HEK293T (cell line): ENCODE data around the gene IFRD2.

ENCODE experiments used
- ARNT ChIP-seq: fragments of 450-650 bp; IDR thresholded peaks from 2 replicates; pipeline ENCODE4 v1.6.1; 2017; ENCODE audit warnings: mild to moderate bottlenecking
- BHLHE40 ChIP-seq: fragments of 450-650 bp; IDR thresholded peaks from 2 replicates; pipeline ENCODE4 v1.6.1; 2016; ENCODE audit warnings: mild to moderate bottlenecking, moderate library complexity, borderline replicate concordance
- ELF4 ChIP-seq: fragments of 450-650 bp; IDR thresholded peaks from 2 replicates; pipeline ENCODE4 v1.6.1; 2017; ENCODE audit warnings: antibody characterized with exemption
- FOXA1 ChIP-seq: fragments of 450-650 bp; IDR thresholded peaks from 2 replicates; pipeline ENCODE4 v1.6.1; 2016; ENCODE audit warnings: mild to moderate bottlenecking
- FOXK2 ChIP-seq: fragments of 450-650 bp; IDR thresholded peaks from 2 replicates; pipeline ENCODE4 v1.6.1; 2016; ENCODE audit warnings: mild to moderate bottlenecking
- FOXM1 ChIP-seq: fragments of 450-650 bp; IDR thresholded peaks from 2 replicates; pipeline ENCODE4 v1.6.1; 2017; ENCODE audit warnings: mild to moderate bottlenecking, borderline replicate concordance
- HDGF ChIP-seq: fragments of 450-650 bp; IDR thresholded peaks from 2 replicates; pipeline ENCODE4 v1.6.1; 2017; ENCODE audit warnings: antibody characterized with exemption, borderline replicate concordance
- L3MBTL2 ChIP-seq: fragments of 450-650 bp; conservative IDR thresholded peaks from 2 replicates; pipeline ENCODE4 v1.6.1; 2016; ENCODE audit warnings: mild to moderate bottlenecking
- NFRKB ChIP-seq: fragments of 450-650 bp; IDR thresholded peaks from 2 replicates; pipeline ENCODE4 v1.6.1; 2016; ENCODE audit warnings: mild to moderate bottlenecking, moderate library complexity
- SP1 ChIP-seq: fragments of 450-650 bp; IDR thresholded peaks from 2 replicates; pipeline ENCODE4 v1.6.1; 2017
- SUZ12 ChIP-seq: fragments of 450-650 bp; IDR thresholded peaks from 2 replicates; pipeline ENCODE4 v1.6.1; 2016; ENCODE audit warnings: mild to moderate bottlenecking
- TARDBP ChIP-seq: fragments of 450-650 bp; IDR thresholded peaks from 2 replicates; pipeline ENCODE4 v1.6.1; 2016
- ZNF384 ChIP-seq: fragments of 450-650 bp; IDR thresholded peaks from 2 replicates; pipeline ENCODE4 v1.6.1; 2016
- TF ChIP-seq, protein P1 (sequence below): fragments of 450-650 bp; IDR thresholded peaks from 2 replicates; pipeline ENCODE4 v1.6.1; 2016

DNA sequence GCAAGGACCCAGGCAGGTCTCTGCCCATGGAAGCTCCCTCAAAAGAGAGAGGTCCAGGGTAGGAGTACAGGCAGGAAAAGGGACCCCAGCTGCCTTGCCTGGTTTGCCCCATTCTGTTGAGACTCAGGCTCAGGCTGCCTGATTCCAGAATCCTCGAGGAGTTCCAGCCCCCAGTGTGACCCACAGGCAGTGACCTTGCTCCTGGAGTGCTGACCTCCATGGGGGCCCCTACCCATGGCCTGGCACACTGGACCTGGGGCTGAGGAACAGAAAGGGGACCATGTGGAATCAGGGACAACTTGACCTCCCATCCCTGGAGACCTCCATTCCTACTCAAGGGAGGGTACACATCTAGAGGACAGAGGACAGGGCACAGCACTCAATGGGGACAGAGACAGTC, 26.7 kb downstream of the IFRD2 start:
- TF ChIP-seq FOXA1 (no peak), ELF4 (no peak), BHLHE40 (no peak), SP1 (no peak), HDGF (no peak), NFRKB (no peak), FOXK2 (no peak), L3MBTL2 (no peak), ARNT (no peak), FOXM1 (no peak), SUZ12 (no peak), TARDBP (no peak), ZNF384 (no peak)
- TF ChIP-seq, protein P1, sequence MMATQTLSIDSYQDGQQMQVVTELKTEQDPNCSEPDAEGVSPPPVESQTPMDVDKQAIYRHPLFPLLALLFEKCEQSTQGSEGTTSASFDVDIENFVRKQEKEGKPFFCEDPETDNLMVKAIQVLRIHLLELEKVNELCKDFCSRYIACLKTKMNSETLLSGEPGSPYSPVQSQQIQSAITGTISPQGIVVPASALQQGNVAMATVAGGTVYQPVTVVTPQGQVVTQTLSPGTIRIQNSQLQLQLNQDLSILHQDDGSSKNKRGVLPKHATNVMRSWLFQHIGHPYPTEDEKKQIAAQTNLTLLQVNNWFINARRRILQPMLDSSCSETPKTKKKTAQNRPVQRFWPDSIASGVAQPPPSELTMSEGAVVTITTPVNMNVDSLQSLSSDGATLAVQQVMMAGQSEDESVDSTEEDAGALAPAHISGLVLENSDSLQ: no peak
